Activated effector memory CD4-positive, alpha-beta T cell treated with anti-CD3 and anti-CD28 coated beads, Interleukin-2, amount 50 U/mL, for 16 hours (primary cell): ENCODE measurements around the gene MEGF8.

ENCODE experiments used
- DNase-seq: peaks from one replicate; pipeline ENCODE4 v3.0.0-alpha.2; 2020

Gene MEGF8

GRCh38 chr19:42422092-42422900 lies 96.9 kb downstream of the MEGF8 start:
- no peak for DNase-seq

GRCh38 chr19:42422901-42423461 lies 97.5 kb downstream of the MEGF8 start:
- peak; percentile 85 for DNase-seq

- DNase-seq = peak; percentile 97
These were observed 98.3 kb downstream of the MEGF8 start for GRCh38 chr19:42423462-42424344.

- DNase-seq = no peak
These were observed 98.9 kb downstream of the MEGF8 start for GRCh38 chr19:42424345-42424707.

- DNase-seq = no peak
These were observed 99.3 kb downstream of the MEGF8 start for GRCh38 chr19:42424712-42425131.

GRCh38 chr19:42426643-42427042 lies 101.2 kb downstream of the MEGF8 start:
- DNase-seq = no peak

GRCh38 chr19:42427313-42427712 lies 101.9 kb downstream of the MEGF8 start, which contains the start of gene LIPE:
Gene LIPE, minus strand, starts transcription at chr19:42427388. Its CDS starts 239 bp downstream, at chr19:42427149.
- no peak for DNase-seq
